HepG2 (cell line): Measurements from ENCODE around the gene GZF1. TPM values are rescaled to one million over a fixed set of nuclear protein-coding genes. Genes with fewer than 3 reads are reported as not detected.
A peak's percentile ranks its signal among the peaks of the same experiment; 100 is the strongest.

Source experiments
- CENPT ChIP-seq: sonication (generic); formaldehyde crosslinking; IDR thresholded peaks from 2 replicates; pipeline ENCODE4 v1.8.0; 2022; ENCODE audit warnings: low read depth, mild to moderate bottlenecking, moderate library complexity, missing genetic modification reagents
- HDAC1 ChIP-seq: sonication (generic); formaldehyde crosslinking; IDR thresholded peaks from 2 replicates; pipeline ENCODE4 v1.5.1; 2020; ENCODE audit warnings: mild to moderate bottlenecking, missing genetic modification reagents
- MXI1 ChIP-seq: IDR thresholded peaks from 3 replicates; pipeline ENCODE4 v1.6.1; 2012; ENCODE audit warnings: low read depth, low read length, inconsistent platforms, borderline replicate concordance
- NR3C1 ChIP-seq: sonication (generic); formaldehyde crosslinking; IDR thresholded peaks from 2 replicates; pipeline ENCODE4 v1.4.0; 2020; ENCODE audit warnings: missing genetic modification reagents
- PITX1 ChIP-seq: sonication (generic); formaldehyde crosslinking; IDR thresholded peaks from 2 replicates; pipeline ENCODE4 v1.5.1; 2020; ENCODE audit warnings: mild to moderate bottlenecking, missing genetic modification reagents
- RFX5 ChIP-seq: IDR thresholded peaks from 2 replicates; pipeline ENCODE4 v1.6.1; 2011; ENCODE audit warnings: low read depth, low read length, improper control_type of control experiment
- SPEN ChIP-seq: sonication (generic); formaldehyde crosslinking; IDR thresholded peaks from 2 replicates; pipeline ENCODE4 v1.5.1; 2020; ENCODE audit warnings: low read depth, mild to moderate bottlenecking, missing genetic modification reagents
- ZMAT3 ChIP-seq: sonication (generic); formaldehyde crosslinking; conservative IDR thresholded peaks from 2 replicates; pipeline ENCODE4 v1.7.0; 2021; ENCODE audit warnings: missing genetic modification reagents
- ZNF296 ChIP-seq: sonication (generic); formaldehyde crosslinking; conservative IDR thresholded peaks from 2 replicates; pipeline ENCODE4 v1.5.0; 2020; ENCODE audit warnings: mild to moderate bottlenecking, missing genetic modification reagents
- ZNF30 ChIP-seq: sonication (generic); formaldehyde crosslinking; IDR thresholded peaks from 2 replicates; pipeline ENCODE4 v1.5.0; 2020; ENCODE audit warnings: mild to moderate bottlenecking, missing genetic modification reagents
- ZNF382 ChIP-seq: sonication (generic); formaldehyde crosslinking; IDR thresholded peaks from 2 replicates; pipeline ENCODE4 v1.5.0; 2020; ENCODE audit warnings: missing genetic modification reagents, mild to moderate bottlenecking, borderline replicate concordance
- ZNF460 ChIP-seq: sonication (generic); formaldehyde crosslinking; IDR thresholded peaks from 2 replicates; pipeline ENCODE4 v1.5.1; 2020; ENCODE audit warnings: missing genetic modification reagents, mild to moderate bottlenecking, borderline replicate concordance
- ZNF709 ChIP-seq: sonication (generic); formaldehyde crosslinking; IDR thresholded peaks from 2 replicates; pipeline ENCODE4 v1.5.0; 2020; ENCODE audit warnings: mild to moderate bottlenecking, missing genetic modification reagents
- ZNF781 ChIP-seq: sonication (generic); formaldehyde crosslinking; IDR thresholded peaks from 2 replicates; pipeline ENCODE4 v1.5.1; 2020; ENCODE audit warnings: borderline replicate concordance, mild to moderate bottlenecking, missing genetic modification reagents; ENCODE audit errors: not compliant biosample characterization
- ZNF816 ChIP-seq: sonication (generic); formaldehyde crosslinking; IDR thresholded peaks from 2 replicates; pipeline ENCODE4 v1.8.0; 2022; ENCODE audit warnings: missing genetic modification reagents, mild to moderate bottlenecking, borderline replicate concordance
- ZSCAN31 ChIP-seq: sonication (generic); formaldehyde crosslinking; IDR thresholded peaks from 2 replicates; pipeline ENCODE4 v1.5.0; 2020; ENCODE audit warnings: low read depth, mild to moderate bottlenecking, missing genetic modification reagents
- polyA plus RNA-seq, 8 experiments: library from polyadenylated mRNA; depleted of rRNA in 3 of 8; stranded (reverse) in 7 of 8; unstranded in 1 of 8; fragments of >200 nt; fragmentation: Illumina TruSeq in 4 of 8; extraction: Trizol in 4 of 8; gene quantifications; 2 replicates each; pipeline versions ENCODE4 v1.2.1 to v1.2.3, GENCODE V29; 2011 to 2016; ENCODE audit warnings: low read depth in 4 of 8, missing spikeins in 1 of 8, mixed read lengths in 1 of 8; ENCODE audit not compliant: insufficient read depth in 1 of 8
- total RNA-seq, 5 experiments: library from RNA; depleted of rRNA; stranded (reverse); fragments of >200 nt; fragmentation: Illumina TruSeq; extraction: Trizol; gene quantifications; 2 replicates each; pipeline ENCODE4 v1.2.3, GENCODE V29; 2016; ENCODE audit warnings: low read depth in 1 of 5
- TF ChIP-seq, protein P1 (sequence below): sonication (generic); formaldehyde crosslinking; IDR thresholded peaks from 2 replicates; pipeline ENCODE4 v1.5.0; 2020; ENCODE audit warnings: missing genetic modification reagents, mild to moderate bottlenecking, borderline replicate concordance
- TF ChIP-seq, protein P2 (sequence below): sonication (generic); formaldehyde crosslinking; IDR thresholded peaks from 2 replicates; pipeline ENCODE4 v1.4.0; 2020; ENCODE audit warnings: missing genetic modification reagents
- TF ChIP-seq, protein P3 (sequence below): sonication (generic); formaldehyde crosslinking; IDR thresholded peaks from 2 replicates; pipeline ENCODE4 v1.5.0; 2020; ENCODE audit warnings: mild to moderate bottlenecking, missing genetic modification reagents, moderate library complexity
- TF ChIP-seq, protein P4 (sequence below): sonication (generic); formaldehyde crosslinking; IDR thresholded peaks from 2 replicates; pipeline ENCODE4 v1.8.1; 2022; ENCODE audit warnings: mild to moderate bottlenecking, missing genetic modification reagents
- TF ChIP-seq, protein P5 (sequence below): IDR thresholded peaks from 2 replicates; pipeline ENCODE4 v1.6.1; 2016; ENCODE audit warnings: low read depth, borderline replicate concordance

Gene GZF1
- total and polyA plus RNA-seq, 2 of the 13 experiments (the other 11 are each of a cell fraction or from before 2014, with no cell fraction given): 16.9 to 26.0 TPM

DNA sequence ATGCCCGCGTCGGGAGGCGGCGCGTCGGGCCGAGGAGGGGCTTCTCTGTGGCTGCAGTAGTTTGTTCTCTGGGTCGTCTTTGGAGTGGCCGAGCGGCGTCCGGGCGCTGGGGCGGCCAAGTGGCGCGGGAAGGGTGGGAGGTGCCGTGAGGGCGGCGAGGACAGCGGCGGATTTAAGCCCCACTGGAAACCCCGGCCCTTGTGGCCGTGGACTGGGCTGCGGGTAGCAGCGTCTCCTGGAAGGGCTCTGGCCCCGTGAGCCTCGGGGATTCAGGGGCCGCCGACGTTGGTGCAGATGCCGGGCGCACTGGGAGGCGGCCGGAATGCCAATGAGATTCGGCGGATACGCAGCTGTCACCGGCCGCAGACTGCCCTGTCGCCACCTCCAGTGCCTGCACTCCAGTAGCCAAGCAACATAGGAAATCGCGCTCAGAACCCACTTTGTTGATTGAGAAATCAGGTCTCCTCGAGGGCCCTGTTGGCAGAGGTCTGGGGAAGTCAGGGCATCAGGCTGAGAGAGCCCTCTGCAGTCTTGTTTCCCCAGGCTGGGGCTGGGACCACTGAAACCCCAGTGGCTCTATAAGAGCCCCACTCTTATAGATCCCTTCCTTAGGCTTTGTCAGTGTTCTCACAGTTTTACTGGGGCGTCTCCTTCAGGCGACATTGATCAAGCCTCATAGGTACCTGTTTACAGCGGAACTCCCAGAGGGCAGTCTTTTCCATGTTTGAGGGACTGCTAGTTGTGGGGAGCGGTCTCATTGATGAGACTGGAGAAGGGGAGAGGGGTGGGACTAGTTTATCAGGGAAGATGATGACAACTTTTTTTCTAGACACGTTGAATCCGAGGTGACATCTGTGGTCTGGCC, 642 bp downstream of the GZF1 start (continued):
- TF ChIP-seq ZNF382 (CRISPR knock-in tag): no peak
- TF ChIP-seq ZNF781 (CRISPR knock-in tag): peak; percentile 29
- TF ChIP-seq, protein P1, sequence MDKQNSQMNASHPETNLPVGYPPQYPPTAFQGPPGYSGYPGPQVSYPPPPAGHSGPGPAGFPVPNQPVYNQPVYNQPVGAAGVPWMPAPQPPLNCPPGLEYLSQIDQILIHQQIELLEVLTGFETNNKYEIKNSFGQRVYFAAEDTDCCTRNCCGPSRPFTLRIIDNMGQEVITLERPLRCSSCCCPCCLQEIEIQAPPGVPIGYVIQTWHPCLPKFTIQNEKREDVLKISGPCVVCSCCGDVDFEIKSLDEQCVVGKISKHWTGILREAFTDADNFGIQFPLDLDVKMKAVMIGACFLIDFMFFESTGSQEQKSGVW (CRISPR knock-in tag): 0 out of 2 replicates have a peak, but pooled peaks have one; percentile 3
- TF ChIP-seq CENPT (CRISPR knock-in tag): 0 out of 2 replicates have a peak, but pooled peaks have one; percentile 22
- peak; percentile 9; the same call in 1 of the 2 replicates for TF ChIP-seq ZNF296
- TF ChIP-seq, protein P2, sequence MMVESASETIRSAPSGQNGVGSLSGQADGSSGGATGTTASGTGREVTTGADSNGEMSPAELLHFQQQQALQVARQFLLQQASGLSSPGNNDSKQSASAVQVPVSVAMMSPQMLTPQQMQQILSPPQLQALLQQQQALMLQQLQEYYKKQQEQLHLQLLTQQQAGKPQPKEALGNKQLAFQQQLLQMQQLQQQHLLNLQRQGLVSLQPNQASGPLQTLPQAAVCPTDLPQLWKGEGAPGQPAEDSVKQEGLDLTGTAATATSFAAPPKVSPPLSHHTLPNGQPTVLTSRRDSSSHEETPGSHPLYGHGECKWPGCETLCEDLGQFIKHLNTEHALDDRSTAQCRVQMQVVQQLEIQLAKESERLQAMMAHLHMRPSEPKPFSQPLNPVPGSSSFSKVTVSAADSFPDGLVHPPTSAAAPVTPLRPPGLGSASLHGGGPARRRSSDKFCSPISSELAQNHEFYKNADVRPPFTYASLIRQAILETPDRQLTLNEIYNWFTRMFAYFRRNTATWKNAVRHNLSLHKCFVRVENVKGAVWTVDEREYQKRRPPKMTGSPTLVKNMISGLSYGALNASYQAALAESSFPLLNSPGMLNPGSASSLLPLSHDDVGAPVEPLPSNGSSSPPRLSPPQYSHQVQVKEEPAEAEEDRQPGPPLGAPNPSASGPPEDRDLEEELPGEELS: 0 out of 2 replicates have a peak, but pooled peaks have one; percentile 19
- no peak for TF ChIP-seq ZSCAN31 (CRISPR knock-in tag)
- TF ChIP-seq NR3C1 (CRISPR knock-in tag): no peak
- peak; percentile 30; the same call in 1 of the 2 replicates for TF ChIP-seq HDAC1 (CRISPR knock-in tag)
- TF ChIP-seq ZNF460: no peak
- 0 out of 2 replicates have a peak, but pooled peaks have one; percentile 64 for TF ChIP-seq ZMAT3 (CRISPR knock-in tag)
- TF ChIP-seq, protein P3, sequence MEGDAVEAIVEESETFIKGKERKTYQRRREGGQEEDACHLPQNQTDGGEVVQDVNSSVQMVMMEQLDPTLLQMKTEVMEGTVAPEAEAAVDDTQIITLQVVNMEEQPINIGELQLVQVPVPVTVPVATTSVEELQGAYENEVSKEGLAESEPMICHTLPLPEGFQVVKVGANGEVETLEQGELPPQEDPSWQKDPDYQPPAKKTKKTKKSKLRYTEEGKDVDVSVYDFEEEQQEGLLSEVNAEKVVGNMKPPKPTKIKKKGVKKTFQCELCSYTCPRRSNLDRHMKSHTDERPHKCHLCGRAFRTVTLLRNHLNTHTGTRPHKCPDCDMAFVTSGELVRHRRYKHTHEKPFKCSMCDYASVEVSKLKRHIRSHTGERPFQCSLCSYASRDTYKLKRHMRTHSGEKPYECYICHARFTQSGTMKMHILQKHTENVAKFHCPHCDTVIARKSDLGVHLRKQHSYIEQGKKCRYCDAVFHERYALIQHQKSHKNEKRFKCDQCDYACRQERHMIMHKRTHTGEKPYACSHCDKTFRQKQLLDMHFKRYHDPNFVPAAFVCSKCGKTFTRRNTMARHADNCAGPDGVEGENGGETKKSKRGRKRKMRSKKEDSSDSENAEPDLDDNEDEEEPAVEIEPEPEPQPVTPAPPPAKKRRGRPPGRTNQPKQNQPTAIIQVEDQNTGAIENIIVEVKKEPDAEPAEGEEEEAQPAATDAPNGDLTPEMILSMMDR (CRISPR knock-in tag): peak; percentile 35; the same call in 1 of the 2 replicates
- TF ChIP-seq, protein P4, sequence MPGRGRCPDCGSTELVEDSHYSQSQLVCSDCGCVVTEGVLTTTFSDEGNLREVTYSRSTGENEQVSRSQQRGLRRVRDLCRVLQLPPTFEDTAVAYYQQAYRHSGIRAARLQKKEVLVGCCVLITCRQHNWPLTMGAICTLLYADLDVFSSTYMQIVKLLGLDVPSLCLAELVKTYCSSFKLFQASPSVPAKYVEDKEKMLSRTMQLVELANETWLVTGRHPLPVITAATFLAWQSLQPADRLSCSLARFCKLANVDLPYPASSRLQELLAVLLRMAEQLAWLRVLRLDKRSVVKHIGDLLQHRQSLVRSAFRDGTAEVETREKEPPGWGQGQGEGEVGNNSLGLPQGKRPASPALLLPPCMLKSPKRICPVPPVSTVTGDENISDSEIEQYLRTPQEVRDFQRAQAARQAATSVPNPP (CRISPR knock-in tag): 0 out of 2 replicates have a peak, but pooled peaks have one; percentile 22
- peak; percentile 57; the same call in 1 of the 2 replicates for TF ChIP-seq PITX1 (CRISPR knock-in tag)
- TF ChIP-seq SPEN (CRISPR knock-in tag): no peak
- no peak for TF ChIP-seq RFX5
- 0 out of 2 replicates have a peak, but pooled peaks have one; percentile 95 for TF ChIP-seq ZNF816 (CRISPR knock-in tag)
- 0 out of 3 replicates have a peak, but pooled peaks have one; percentile 24 for TF ChIP-seq MXI1
- TF ChIP-seq, protein P5, sequence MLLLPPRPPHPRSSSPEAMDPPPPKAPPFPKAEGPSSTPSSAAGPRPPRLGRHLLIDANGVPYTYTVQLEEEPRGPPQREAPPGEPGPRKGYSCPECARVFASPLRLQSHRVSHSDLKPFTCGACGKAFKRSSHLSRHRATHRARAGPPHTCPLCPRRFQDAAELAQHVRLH: peak; percentile 22; the same call in 1 of the 2 replicates
- TF ChIP-seq ZNF709 (CRISPR knock-in tag): 0 out of 2 replicates have a peak, but pooled peaks have one; percentile 39
- TF ChIP-seq ZNF30 (CRISPR knock-in tag): 0 out of 2 replicates have a peak, but pooled peaks have one; percentile 72
